Hepatocyte (in vitro differentiated cells): Measurements from ENCODE around the gene ZNF92.

ENCODE experiments used
- CTCF ChIP-seq: fragments of 200-600 bp; sonication (generic); IDR thresholded peaks from 2 replicates; pipeline ENCODE4 v1.5.1; 2016; ENCODE audit warnings: antibody characterized with exemption, mild to moderate bottlenecking; ENCODE audit not compliant: poor library complexity
- EZH2phosphoT487 ChIP-seq: fragments of 200-600 bp; sonication (generic); IDR thresholded peaks from one replicate; pipeline ENCODE4 v1.6.1; 2018; ENCODE audit warnings: antibody characterized with exemption, mild to moderate bottlenecking, low read depth, moderate library complexity; ENCODE audit not compliant: unreplicated experiment, severe bottlenecking

GRCh38 chr7:65409363-65409762 lies 35.7 kb downstream of the ZNF92 start:
- TF ChIP-seq CTCF = no peak
- no peak for TF ChIP-seq EZH2phosphoT487
